NT2/D1 (cell line): Measurements from ENCODE around the gene FDCSP.

ENCODE experiments used
- YY1 ChIP-seq: IDR thresholded peaks from 2 replicates; pipeline ENCODE4 v1.6.1; 2011; ENCODE audit not compliant: insufficient read length, insufficient read depth
- ZNF274 ChIP-seq: IDR thresholded peaks from 2 replicates; pipeline ENCODE4 v1.6.1; 2011; ENCODE audit warnings: mild to moderate bottlenecking, low read depth, low read length

- TF ChIP-seq YY1, result no peak
- TF ChIP-seq ZNF274, result no peak
Observed at GRCh38 chr4:70280567-70280966, 54.6 kb downstream of the FDCSP start.
